GM18502 (cell line): ENCODE results near the gene FMN2.
"Not testable (repeated sequence)": the region's sequence is repeated elsewhere in the genome, so short reads cannot be mapped to it uniquely, and the experiment has no call there.

ENCODE experiments used
- ATAC-seq: cut with Tn5 transposase; IDR thresholded peaks from one replicate; pipeline ENCODE4 v1.9.1; 2021; ENCODE audit warnings: mild to moderate bottlenecking; ENCODE audit not compliant: unreplicated experiment, poor library complexity

Gene FMN2

DNA sequence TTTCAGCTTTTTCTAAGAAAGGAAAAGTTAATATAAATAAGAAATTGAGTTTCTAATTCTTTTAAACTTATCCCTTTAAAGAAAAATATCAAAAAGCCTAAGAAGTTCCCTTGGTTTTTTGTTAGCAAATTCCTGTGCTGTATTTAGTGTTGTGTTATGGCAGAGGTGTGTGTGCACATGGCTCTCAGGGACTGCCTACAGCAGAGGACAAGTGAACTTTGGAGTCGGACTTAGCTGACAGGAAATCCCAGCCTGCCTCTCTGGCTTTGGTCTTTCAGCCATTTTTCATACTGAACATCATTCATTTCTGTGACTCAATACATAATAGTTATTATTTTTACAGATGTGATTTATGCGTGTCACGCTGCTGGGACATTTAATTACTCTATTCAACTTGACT lies 149.6 kb downstream of the FMN2 start:
- no peak for ATAC-seq

DNA sequence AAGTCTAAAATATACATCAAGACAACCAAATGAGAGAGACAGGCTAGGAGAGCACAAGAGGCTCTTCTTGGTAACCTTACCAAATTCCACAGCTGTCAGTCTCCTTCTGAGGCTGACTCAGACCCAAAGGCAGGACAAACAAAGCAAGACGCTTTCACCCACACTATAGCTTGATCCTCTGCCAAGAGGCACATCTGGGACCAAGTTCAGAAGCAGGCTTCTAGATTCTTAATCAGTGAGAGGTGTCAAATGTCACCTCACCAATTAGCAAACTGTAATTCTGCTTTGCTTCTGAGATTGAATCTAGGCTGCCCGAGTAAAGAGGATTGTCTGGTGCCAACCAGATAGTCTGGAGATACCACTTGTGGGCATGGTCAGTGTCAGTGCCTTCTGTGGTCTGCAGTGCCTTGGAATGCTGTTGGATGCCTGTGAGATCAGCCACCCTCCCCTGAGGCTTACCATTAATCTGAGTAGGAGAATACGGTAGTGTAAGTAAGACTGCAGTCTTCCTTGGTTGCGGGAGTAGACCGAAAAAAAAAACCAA lies 151.0 kb downstream of the FMN2 start:
- ATAC-seq = no peak

DNA sequence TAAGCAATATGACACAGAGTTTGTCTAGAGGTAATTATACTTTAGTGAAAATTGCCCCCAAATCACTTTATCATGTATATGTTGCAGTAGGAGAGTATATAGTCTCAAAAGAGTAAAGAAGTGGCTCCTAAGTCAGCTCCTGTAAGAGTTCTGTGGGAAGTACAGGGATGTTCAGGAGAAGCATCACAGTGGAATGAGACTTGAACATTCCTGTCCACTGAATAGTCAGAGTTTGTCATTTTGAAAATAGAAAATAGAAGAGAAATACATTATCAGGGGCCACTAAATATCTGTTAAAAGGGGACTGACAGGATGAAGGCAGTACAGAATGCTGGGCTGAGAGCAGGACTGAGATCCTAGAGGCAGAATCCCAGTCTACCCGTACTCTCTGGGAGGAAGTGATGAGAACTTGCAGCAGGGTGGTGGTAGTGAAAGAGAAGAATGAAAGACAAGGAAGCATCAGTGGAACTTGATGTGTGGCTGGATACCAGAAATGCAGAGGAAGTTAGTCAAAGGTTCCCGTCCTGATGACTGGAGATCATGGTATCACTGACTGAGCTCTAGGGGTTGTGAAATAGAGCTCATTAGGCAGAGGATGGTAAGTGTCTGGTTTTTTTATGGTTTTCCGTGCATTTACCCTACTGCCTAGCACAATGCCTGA lies 153.4 kb downstream of the FMN2 start:
- no peak for ATAC-seq

DNA sequence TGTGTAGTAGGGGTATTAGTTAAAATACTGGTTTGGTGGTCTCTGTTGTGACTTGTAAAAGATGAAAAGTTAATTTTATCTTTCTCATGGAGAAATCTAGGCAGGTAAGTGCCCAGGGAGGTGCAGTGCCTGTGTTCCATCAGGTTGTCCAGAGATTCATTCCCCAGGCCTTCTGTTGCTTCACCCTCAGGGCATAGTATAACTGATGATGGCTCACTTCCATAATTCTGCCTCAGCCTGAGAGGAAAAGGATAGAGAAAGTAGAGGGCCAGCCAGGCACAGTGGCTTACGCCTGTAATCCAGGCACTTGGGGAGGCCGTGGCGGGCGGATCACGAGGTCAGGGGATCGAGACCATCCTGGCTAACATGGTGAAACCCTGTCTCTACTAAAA lies 153.9 kb downstream of the FMN2 start:
- no peak for ATAC-seq

DNA sequence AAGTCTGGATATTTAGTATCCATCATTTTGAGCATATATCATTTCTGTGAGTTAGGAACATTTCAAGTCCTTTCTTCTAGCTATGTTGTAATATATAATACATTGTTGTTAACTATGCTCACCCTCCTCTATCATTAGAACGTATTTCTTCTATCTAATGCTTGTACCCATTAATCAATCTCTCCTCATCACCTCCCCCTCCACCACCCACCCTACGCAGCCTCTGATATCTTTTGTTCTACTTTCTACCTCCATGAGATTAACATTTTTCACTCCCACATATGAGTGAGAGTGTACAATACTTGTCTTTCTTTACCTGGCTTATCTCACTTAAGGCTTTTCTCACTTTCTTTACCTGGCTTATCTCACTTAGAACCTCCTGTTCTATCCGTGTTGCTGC lies 156.2 kb downstream of the FMN2 start:
- no peak for ATAC-seq

DNA sequence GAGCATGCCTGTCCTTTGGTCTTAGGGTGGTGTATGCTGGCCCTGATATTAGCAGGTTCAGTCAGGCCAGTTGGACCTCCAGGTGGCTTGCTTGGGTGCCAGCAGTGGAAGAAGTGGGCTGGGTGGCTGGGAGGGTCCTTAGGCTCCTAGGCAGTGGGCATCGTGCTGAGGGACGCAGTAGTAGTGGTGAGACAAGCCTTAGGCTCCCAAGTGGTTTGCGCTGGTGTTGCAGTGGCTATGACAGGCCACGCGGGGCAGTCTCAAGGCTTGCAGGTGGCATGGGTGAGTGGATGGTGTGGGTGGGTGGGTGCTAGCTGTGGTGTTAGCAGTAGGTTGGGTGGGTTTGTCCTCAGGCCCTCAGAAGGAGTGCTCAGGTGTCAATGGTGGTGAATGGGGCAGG lies 162.3 kb downstream of the FMN2 start:
- no peak for ATAC-seq

DNA sequence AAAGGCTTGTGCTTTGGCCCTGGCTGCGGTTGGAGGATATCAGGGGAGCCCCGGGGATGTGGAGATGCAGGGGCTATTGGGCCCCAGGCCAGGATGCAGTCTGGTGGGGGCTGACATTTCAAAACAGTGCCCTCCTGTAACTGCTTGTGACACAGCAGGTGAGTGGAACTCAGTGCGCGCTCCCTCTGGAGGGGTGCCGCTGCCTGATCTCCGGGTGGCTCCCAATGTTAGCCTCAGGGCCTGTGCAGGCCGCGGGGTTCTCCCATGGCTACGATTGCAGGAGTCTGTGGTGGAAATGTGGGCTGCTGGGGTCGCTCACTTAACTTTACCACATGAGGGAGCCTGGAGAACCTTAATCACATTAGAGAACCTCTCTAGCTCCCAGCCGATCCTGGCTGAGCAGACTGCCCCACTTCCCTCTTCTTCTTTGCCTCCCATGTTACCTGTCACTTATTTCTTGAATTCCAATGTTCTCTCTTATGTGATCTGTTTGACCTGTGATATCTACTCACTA lies 163.2 kb downstream of the FMN2 start:
- ATAC-seq = no peak

DNA sequence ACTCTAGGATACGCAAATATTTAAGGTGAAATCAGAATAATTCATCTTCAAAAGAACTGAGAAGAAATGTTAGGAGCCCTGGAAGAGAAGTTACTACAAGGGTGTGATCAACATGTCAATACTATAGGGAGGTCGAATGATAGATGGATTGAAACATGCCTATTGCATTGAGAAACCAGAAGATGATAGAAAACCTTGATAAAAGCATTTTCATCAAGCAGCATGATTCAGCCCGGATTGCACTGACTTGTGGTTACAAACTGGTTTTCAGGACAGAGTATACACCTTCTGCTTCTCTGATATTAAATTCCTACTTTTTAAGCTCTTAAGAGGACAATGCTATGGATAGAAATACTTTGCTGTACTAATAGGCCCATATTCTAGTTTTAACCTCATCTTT lies 164.2 kb downstream of the FMN2 start:
- no peak for ATAC-seq

DNA sequence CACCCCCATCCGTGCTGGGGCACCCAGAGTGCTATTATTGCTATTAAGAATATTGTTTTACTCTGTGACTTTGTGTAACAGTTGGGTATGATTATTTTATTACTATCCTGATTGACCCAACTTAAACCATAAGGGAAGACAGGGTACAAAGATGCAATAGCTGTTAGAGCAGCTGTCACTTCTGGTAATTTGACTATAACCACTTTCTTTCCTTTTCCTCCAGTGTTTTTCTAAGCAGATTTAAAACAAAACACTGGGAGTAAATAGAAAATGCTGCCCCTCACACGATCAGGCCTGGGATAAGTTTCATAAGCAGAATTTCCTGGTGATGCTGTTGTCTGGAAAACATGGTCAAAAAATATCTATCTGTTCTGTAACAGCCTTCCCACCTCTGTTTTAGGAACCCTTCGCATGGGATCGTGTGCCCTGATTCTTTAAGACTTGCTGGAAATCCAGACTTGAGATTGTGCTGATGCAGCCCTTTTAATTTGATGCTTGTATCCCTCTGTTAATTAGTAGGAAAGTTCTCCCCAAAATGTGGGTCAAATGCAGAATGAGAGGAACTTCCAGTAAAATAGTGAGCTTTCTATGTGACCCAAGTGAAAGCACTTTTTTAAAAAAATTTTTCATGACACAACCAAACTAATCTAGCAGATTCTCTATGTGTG lies 165.3 kb downstream of the FMN2 start:
- no peak for ATAC-seq

DNA sequence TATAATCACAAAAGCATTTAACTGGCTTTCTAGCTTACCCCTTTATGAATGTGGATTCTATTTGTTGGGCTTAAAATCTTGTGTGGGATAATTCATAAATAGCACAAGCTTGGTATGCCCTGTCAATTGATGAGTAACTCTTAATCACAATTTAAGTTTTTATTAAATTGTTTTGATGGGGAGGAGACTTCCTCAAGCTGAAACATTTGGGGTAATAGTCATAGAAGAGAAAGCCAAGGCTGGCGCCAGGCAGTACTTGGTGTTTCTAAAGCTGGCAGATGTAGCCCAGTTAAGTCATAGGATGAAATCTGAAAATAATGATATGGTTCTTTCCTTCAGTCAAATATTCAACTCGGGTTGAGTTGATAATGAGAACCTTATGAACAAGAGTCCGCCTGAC lies 167.2 kb downstream of the FMN2 start:
- ATAC-seq = no peak

DNA sequence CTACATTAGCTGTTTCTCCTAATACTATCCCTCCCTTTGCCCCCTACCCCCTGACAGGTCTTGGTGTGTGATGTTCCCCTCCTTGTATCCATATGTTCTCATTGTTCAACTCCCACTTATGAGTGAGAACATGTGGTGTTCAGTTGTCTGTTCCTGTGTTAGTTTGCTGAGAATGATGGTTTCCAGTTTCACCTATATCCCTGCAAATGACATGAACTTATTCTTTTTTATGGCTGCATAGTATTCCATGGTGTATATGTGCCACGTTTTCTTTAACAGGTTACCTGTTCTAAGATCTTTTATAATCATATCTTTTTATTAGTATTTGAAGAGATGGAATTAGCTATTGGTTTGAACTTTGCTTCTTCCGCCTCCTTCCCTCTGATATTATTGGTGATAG lies 172.8 kb downstream of the FMN2 start:
- ATAC-seq = not testable (repeated sequence)

DNA sequence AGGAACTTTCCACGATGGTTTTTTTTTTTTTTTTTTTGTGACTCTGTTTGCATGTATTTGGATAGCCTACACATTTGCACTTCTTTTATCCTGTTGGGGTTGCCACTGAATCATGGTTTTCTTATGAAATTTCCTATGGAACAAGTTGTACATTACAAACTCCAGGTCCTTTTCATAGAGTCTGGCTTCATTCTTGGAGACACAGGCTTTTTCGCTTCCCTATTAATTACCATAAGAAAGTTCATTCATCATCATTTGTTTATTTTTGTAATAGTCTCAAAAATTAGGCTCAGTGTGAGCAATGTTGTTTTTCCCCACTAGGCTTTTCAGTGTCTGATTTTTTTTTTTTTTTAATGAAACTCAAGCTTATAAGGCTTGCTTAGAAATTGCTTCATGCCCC lies 179.4 kb downstream of the FMN2 start:
- no peak for ATAC-seq

DNA sequence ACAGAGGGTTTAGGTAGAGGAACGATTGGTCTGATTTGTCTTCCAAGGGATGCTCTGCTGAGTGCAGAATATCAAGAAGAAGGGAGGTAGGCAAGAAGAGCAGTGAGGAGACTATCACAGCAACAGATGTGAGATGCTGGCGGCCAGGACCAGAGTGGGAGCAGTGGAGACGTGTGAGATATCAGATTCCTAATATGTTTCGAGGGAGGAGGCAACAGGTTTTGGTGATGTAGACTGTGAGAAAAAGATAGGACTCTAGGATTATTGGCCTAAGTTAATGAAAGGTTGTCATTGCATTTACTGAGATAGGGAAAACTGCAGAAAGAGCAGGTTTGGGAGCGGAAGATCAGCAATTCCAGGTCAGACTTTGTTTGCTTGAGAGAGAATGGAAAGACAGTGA lies 182.9 kb downstream of the FMN2 start:
- ATAC-seq = no peak

DNA sequence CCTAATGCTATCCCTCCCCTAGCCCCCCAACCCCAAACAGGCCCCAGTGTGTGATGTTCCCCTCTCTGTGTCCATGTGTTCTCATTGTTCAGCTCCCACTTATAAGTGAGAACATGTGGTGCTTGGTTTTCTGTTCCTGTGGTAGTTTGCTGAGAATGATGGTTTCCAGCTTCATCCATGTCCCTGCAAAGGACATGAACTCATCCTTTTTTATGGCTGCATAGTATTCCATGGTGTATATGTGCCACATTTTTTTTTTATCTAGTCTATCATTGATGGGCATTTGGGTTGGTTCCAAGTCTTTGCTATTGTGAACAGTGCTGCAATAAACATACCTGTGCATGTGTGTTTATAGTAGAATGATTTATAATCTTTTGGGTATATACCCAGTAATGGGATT lies 183.5 kb downstream of the FMN2 start:
- not testable (repeated sequence) for ATAC-seq

DNA sequence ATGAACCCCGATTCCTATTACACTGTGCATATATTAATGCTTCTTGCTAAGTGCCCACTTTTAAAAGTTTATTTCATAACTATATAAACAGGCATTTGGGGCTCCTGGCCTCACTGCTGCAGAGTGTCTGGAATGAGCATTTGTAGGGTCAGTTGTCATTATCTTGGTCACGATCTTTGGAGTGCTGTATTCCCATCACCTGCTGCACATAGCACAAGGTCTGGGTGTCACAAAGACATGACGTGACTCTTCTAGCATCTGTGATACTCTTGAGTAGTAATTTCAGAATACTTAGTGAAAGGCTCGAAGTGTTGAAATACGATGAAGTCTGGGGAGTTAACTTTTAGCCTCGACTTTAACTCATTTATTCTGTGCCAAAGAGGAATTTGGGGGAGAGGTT lies 186.4 kb downstream of the FMN2 start:
- ATAC-seq = no peak

DNA sequence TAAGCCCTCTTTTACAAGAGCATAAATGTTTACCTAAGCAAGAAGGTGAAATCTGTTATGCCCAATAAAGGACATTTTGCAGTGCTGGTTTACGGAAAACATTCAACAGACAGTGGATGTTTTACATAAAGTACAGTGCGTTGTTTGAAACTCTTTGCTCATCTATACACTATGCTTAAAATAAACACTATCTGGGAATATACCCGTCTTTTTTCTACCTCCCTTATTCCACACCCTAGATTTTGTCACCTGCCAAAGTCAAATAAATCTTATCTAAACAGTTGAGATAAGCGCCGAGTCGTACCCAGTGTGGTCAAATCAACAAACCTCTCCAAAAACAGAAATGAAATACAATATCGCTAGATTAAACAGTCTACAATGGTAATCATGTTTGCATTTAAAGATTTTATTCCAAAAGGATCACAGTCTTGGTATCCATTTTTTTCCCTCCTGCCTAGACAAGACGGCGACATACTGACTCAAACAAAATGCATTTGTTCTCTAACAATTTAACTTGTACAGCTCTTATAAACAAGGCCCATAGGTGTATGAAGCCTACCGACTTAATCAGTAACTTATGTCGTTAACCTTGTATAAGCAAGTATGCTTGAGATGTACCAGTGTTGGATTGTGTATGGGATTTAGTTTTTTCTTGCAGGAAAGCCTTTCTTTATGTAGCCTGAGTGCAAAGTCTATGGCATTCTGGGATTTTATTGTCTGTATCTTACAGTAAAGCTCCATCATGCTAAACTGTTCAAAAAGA lies 189.1 kb downstream of the FMN2 start:
- no peak for ATAC-seq

DNA sequence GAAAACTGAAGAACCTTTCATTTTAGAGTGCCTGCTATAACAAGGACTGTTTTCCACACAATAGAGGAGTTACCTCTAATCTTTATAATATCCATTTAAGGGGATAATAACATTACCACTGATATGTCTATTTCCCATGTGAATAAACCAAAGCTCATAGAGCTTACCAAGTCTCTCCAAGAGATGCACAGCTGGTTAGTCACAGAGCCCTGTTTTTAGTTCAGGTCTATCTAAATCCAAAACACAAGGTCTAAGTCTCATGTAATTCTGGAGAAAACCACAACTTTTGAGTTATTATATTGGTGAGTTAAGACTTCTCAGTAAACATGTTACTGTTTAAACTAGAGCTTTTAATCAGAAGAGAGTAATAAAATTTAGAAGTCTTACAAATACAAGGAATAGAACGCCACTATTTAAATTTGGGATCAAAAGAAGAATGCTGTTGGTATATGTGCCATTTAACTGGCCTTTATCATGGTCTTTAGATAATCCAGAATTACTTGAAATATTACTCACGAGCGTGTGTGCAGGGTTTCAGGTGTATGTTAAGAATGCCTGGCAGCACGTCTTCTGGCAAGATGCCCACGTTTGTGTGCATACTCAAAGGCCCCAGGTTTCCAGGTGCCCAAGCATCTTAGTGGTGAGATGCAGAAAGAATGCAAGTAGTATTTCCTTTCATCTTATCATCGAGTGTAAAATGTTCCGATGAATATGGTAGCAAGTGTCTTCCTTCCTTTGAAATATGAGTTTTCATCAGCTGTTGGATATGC lies 190.6 kb downstream of the FMN2 start:
- no peak for ATAC-seq

DNA sequence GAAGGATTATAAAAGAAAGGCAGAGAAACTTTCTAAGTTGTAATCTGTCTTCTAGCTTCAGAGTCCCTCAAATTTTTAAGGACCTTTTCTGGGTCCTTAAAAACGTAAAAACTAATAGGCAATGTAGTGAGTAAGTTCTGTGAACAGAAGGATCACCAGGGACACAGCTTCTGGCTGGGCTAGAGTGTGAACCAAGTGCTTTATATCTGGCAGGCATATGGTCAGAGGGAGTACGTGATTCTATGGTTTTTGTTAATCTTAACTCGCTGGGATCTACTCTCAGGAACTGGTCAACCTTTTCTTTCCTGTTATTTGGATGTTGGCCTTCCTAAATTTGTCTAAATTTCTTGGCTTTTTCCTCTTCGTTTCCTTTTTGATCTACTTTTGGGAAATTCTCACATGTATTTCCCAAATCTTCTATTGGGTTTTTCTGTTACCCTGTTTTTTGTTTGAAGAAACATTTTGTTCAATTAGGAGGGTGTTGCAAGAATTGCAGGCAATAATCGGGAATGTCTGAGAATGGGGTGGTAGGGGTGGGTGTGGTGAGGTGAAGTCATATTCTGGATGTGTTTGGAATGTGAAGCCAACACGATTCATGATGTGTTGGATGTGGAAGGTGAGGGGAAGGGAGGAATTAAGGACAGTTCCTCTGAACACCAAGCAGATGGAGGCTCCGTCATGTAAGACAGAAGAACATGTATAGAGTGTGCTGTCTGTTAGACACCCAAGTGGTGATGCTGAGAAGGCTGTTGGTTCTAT lies 193.2 kb downstream of the FMN2 start:
- ATAC-seq = no peak

DNA sequence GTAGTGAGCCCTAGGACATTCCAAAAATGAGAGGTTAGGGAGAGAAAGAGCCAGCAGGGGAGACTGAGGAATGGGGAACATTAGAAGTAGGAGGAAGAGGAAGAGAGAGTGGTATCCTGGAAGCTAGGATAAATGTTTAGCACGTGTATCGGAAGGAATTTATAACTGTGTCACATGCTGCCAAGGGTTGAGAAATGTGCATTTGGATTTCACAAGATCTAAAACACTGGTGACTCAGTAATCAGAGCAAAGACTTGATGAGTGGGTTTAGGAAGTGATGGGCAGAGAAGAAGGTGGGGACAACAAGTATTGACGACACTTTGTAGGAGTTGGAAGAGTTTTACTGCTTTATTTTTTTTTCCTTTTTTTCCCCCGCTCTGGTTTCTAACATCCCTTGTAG lies 193.9 kb downstream of the FMN2 start:
- ATAC-seq = no peak

DNA sequence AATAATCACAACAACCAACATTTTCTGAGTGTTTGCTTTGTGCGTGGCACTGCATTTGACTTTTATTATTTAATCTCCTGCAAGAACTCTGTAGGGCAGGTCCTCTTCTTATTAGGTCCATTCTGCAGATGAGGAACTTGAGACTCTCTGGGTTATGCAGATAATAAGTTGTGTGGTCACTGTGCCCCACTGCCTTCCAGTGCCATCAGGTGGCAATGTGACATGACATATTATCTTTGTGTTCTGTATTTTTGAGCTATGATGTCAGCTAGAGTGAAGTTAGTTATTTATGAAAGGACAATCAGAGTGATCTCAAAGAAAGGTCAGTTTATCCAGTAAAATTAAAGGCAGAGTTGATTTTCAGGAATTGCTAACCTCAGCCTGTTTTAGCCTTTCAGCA lies 196.0 kb downstream of the FMN2 start:
- no peak for ATAC-seq
